Lower leg skin (tissue), 3 donors: ENCODE data around the gene RCAN2.

Source experiments
- POLR2A ChIP-seq, 2 donors: fragments of 450-650 bp; IDR thresholded peaks; one replicate each; pipeline ENCODE4 v1.6.1; 2016 to 2017; ENCODE audit warnings: antibody characterized with exemption in 2 of 2, mild to moderate bottlenecking in 1 of 2, moderate library complexity in 1 of 2
- TF ChIP-seq, protein P1 (sequence below), 3 donors: fragments of 450-650 bp; IDR thresholded peaks; one replicate each; pipeline ENCODE4 v1.5.1; 2016; ENCODE audit warnings: antibody characterized with exemption in 3 of 3, mild to moderate bottlenecking in 3 of 3, moderate library complexity in 2 of 3

DNA sequence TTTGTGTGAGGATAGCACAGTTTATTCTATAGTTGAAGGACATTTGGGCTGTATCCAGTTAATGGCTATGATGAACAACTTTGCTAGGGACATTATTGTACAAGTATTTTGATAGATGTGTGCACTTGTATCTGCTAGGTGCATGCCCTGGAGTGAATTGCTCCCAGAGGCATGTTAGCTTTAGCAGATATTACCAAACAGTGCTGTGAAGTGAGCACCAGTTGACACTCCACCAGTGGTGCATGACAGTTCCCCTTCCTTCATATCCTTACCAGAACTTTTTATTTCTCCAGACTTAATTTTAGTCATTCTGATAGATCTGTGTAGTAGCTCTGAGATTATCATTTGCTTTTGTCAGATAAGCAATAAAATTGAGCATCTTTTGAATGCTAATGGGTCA lies 271.6 kb downstream of the RCAN2 start:
- TF ChIP-seq, protein P1, sequence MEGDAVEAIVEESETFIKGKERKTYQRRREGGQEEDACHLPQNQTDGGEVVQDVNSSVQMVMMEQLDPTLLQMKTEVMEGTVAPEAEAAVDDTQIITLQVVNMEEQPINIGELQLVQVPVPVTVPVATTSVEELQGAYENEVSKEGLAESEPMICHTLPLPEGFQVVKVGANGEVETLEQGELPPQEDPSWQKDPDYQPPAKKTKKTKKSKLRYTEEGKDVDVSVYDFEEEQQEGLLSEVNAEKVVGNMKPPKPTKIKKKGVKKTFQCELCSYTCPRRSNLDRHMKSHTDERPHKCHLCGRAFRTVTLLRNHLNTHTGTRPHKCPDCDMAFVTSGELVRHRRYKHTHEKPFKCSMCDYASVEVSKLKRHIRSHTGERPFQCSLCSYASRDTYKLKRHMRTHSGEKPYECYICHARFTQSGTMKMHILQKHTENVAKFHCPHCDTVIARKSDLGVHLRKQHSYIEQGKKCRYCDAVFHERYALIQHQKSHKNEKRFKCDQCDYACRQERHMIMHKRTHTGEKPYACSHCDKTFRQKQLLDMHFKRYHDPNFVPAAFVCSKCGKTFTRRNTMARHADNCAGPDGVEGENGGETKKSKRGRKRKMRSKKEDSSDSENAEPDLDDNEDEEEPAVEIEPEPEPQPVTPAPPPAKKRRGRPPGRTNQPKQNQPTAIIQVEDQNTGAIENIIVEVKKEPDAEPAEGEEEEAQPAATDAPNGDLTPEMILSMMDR (IDR thresholded peaks at IDR 0.05): no peak
- TF ChIP-seq POLR2A (IDR thresholded peaks at IDR 0.05): no peak
